Measurements from ENCODE around the gene LMBR1L.
"Not testable (repeated sequence)": the region's sequence is repeated elsewhere in the genome, so short reads cannot be mapped to it uniquely, and the experiment has no call there.

Gene LMBR1L

DNA sequence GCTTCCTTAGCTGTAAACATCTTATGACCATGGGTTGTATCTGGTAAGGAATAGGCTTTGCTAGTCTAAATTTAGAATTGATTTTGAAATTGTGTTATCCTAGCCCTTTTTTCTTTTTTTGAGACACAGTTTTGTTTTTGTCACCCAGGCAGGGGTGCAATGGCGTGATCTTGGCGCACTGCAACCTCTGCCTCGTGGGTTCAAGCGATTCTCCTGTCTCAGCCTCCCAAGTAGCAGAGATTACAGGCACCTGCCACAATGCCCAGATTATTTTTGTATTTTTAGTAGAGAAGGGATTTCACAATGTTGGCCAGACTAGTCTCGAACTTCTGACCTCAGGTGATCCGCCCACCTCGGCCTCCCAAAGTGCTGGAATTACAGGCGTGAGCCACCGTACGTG is 22.9 kb upstream of the LMBR1L start:
- Histone ChIP-seq H3K9me3 (ENCODE audit: control insufficient read depth, low read length) (no peaks in the 10 kb centered on the region), H3K4me3 (ENCODE audit: insufficient read depth, low read depth, low read length) (no peak overlapping the region), H3K36me3 (ENCODE audit: control insufficient read depth, insufficient read depth, low read length) (peaks cover 12% of the 10 kb centered on the region), H3K27me3 (ENCODE audit: control insufficient read depth, insufficient read depth, low read length, poor library complexity, severe bottlenecking) (no peaks in the 10 kb centered on the region), H3K4me1 (ENCODE audit: control insufficient read depth, insufficient read depth, low read length) (peaks cover 6% of the 10 kb centered on the region), H3K27ac (ENCODE audit: insufficient read depth, low read depth, low read length, poor library complexity, severe bottlenecking) (no peak overlapping the region)
- WGBS, 2 experiments, result 94 to 95% methylated on average over 10 of the region's 10 CpGs

DNA sequence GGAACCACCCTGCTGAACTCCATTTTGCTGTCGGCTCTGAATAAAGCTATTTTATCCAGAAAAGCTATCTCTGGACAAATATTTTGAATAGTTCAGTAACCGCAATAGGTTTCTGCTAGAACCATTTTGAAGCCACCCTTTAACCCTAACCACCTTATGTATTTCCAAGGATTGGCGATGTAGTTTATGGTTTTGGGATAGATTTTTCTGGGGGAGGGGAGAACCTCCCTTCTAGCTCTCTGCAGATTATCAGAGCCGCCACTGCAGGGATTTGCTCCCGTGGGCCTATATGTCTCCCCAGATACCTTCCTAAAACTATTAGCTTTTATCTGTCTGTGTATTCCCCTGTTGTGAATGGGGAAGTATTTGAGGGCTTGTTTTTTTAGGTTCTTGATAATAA is 22.4 kb upstream of the LMBR1L start:
- H3K27me3 ChIP-seq (ENCODE audit: control insufficient read depth, insufficient read depth, low read length, poor library complexity, severe bottlenecking), result no peaks in the 10 kb centered on the region
- peaks cover 13% of the 10 kb centered on the region for H3K36me3 ChIP-seq (ENCODE audit: control insufficient read depth, insufficient read depth, low read length)
- H3K27ac ChIP-seq (ENCODE audit: insufficient read depth, low read depth, low read length, poor library complexity, severe bottlenecking), result no peak overlapping the region
- WGBS, 2 experiments, result 90 to 95% methylated on average over 2 to 5 of the region's 5 CpGs
- peaks cover 6% of the 10 kb centered on the region for H3K4me1 ChIP-seq (ENCODE audit: control insufficient read depth, insufficient read depth, low read length)
- no peaks in the 10 kb centered on the region for H3K9me3 ChIP-seq (ENCODE audit: control insufficient read depth, low read length)
- H3K4me3 ChIP-seq (ENCODE audit: insufficient read depth, low read depth, low read length), result no peak overlapping the region

DNA sequence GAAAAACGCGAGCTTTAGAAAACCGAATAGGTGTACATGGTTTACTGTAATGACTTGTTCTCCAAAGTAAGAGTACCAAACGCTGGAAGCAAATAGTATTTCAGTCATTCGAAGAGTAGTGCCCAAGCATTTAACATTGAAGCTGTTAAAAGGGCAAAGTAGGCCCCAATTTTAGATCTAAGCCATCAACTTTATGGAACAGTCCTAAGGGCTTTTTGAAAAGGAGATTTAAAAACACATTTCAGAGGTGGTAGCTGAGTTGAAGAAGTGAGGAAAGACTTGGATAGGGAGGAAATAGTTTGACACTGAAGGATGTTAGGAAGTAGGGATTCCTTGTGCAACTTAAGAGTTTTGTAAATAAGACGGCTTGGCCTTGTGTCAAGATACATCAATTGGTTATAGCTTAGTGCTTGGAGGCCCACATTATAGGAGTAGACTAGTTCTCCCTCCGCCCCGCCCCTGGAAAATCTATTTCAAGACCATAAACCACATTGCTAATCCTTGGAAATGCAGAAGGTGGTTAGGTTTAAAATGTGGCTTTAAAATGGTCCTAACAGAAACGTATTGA is 21.3 kb upstream of the LMBR1L start:
- whole genome bisulfite sequencing, 2 experiments, result 47 to 51% methylated on average over 8 to 9 of the region's 9 CpGs
- Histone ChIP-seq H3K9me3 (ENCODE audit: control insufficient read depth, low read length) (no peaks in the 10 kb centered on the region), H3K27ac (ENCODE audit: insufficient read depth, low read depth, low read length, poor library complexity, severe bottlenecking) (peak overlapping the region; percentile 50), H3K4me1 (ENCODE audit: control insufficient read depth, insufficient read depth, low read length) (peaks cover 6% of the 10 kb centered on the region), H3K27me3 (ENCODE audit: control insufficient read depth, insufficient read depth, low read length, poor library complexity, severe bottlenecking) (no peaks in the 10 kb centered on the region), H3K36me3 (ENCODE audit: control insufficient read depth, insufficient read depth, low read length) (peaks cover 23% of the 10 kb centered on the region), H3K4me3 (ENCODE audit: insufficient read depth, low read depth, low read length) (peak overlapping the region; percentile 98)

DNA sequence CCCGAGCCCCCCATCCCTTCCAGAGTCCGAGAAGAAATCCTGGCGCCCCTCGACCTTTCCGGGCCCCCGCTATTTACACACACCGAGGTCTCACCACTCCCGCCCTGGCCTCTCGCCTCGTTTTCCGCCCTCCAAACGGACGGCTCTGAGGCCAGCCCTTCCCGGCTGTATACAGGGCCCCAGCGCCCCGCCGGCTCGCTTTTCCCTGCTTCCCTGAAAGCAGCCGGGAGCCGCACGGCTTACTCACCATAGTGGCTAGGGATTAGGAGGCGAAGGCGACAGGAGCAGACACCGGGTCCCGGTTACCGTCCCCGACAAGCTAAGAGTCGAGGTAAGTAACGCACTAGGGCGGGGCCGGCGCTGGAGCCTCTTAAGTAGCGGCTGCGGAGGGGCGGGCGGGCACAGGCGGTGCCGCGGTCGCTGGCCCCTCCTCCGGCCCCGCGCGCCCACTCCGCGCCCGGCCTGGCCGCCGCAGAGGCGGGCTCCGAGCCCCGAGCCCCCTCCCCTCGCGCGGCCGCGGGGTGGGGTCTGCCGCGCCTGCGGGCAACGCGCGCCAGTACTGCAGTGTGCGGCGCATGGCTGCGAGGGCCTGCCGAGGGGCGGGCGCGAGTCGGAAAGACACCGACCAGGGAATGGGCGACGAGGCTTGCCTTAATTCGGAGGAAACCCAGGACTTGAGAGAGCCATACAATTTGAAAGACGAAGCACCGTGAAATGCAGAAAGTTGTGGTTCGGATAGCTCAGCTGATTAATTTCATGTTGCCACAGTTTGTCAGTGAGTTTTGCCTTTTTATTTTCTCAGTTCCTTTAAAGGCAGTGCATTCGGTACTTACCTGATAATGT is 20.6 kb upstream of the LMBR1L start, which contains the start of gene TUBA1B:
TSS of gene TUBA1B (minus strand) at position 345 of the 843 bp plus-strand sequence. CDS start at position 250, 95 bp downstream.
- Histone ChIP-seq H3K9me3 (ENCODE audit: control insufficient read depth, low read length) (no peaks in the 10 kb centered on the region), H3K36me3 (ENCODE audit: control insufficient read depth, insufficient read depth, low read length) (peaks cover 24% of the 10 kb centered on the region), H3K27ac (ENCODE audit: insufficient read depth, low read depth, low read length, poor library complexity, severe bottlenecking) (peak within 1 kb of the TSS; percentile 93), H3K27me3 (ENCODE audit: control insufficient read depth, insufficient read depth, low read length, poor library complexity, severe bottlenecking) (no peaks in the 10 kb centered on the region), H3K4me3 (ENCODE audit: insufficient read depth, low read depth, low read length) (peak within 1 kb of the TSS; percentile 98), H3K4me1 (ENCODE audit: control insufficient read depth, insufficient read depth, low read length) (peaks cover 6% of the 10 kb centered on the region)
- WGBS, 2 experiments, result 1% methylated on average over 79 of the region's 79 CpGs

DNA sequence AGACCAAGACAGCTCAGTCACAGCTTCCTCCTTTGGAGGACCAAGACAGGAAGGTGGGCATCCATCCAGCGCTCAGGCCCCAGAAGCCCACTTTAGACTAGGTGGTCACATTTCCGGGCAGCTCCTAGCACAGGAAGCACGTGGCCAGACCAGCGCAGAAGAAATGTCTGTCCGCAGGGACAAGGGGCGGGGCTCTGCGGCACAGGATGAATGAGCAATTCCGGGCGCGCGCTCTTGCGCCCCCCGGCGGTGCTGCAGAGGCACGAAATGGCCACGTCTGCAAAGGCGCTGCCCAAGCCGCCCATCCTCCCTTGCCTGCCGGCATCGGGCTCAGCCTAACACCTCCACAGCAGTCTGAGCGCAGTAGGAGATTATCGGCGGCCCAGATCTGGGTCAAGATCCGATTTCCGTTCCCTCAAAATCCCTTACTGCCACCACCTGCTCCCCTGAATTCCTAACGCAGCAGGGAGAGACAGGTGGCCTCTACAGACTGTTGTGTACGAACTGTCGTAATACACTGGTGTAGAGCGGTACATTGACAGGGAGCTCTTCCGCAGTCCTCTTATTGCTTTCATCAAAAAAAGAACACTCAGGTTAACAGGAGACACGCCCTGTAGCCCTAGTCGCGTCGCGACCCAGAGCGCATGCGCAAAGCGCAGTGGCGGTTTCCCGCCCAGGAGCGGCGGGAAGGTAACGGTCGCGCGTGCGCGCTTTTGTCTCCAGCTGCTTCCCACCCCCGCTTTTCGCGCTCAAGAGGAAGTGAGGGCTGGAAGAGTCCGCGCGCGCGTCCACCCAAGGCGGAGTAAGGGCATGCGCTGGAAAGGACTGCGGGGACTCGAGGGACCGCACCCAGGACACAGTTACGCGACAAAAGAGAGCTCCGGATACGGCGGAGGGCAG is 19.8 kb upstream of the LMBR1L start:
- no peaks in the 10 kb centered on the region for H3K27me3 ChIP-seq (ENCODE audit: control insufficient read depth, insufficient read depth, low read length, poor library complexity, severe bottlenecking)
- H3K4me1 ChIP-seq (ENCODE audit: control insufficient read depth, insufficient read depth, low read length), result peaks cover 6% of the 10 kb centered on the region
- H3K27ac ChIP-seq (ENCODE audit: insufficient read depth, low read depth, low read length, poor library complexity, severe bottlenecking), result peak overlapping the region; percentile 93
- no peaks in the 10 kb centered on the region for H3K9me3 ChIP-seq (ENCODE audit: control insufficient read depth, low read length)
- peaks cover 24% of the 10 kb centered on the region for H3K36me3 ChIP-seq (ENCODE audit: control insufficient read depth, insufficient read depth, low read length)
- H3K4me3 ChIP-seq (ENCODE audit: insufficient read depth, low read depth, low read length), result peak overlapping the region; percentile 98
- 0% methylated on average over 66 of the region's 66 CpGs for WGBS, 2 experiments

DNA sequence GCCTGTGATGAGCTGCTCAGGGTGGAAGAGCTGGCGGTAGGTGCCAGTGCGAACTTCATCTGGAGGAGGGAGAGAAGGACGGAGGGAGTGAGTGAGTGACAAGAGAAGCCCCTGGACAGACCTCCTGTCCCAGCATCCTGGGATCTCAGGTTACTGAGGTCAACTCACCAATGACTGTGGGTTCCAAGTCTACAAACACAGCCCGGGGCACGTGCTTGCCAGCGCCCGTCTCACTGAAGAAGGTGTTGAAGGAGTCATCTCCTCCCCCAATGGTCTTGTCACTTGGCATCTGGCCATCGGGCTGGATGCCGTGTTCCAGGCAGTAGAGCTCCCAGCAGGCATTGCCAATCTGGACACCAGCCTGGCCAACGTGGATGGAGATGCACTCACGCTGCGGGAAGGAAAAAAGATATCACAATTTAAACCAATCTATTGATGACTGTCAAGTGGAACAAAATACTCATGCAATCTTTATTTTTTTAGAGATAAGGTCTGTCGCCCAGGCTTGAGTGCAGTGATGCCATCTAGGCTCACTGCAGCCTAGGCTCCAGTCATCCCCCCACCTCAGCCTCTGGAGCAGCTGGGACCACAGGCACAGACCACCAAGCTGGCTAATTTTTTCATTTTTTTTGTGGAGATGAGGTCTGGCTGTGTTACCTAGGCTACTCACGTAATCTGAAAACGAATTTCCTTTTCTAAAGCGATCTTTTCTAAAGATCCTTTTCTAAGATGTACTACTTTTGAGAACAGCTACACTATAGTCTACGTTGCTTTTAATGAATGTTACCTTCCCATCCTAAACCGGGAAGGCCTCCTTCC is 18.9 kb upstream of the LMBR1L start:
- no peaks in the 10 kb centered on the region for H3K9me3 ChIP-seq (ENCODE audit: control insufficient read depth, low read length)
- 79 to 81% methylated on average over 17 to 18 of the region's 18 CpGs for WGBS, 2 experiments
- peak overlapping the region; percentile 82 for H3K27ac ChIP-seq (ENCODE audit: insufficient read depth, low read depth, low read length, poor library complexity, severe bottlenecking)
- peaks cover 24% of the 10 kb centered on the region for H3K36me3 ChIP-seq (ENCODE audit: control insufficient read depth, insufficient read depth, low read length)
- peak overlapping the region; percentile 98 for H3K4me3 ChIP-seq (ENCODE audit: insufficient read depth, low read depth, low read length)
- no peaks in the 10 kb centered on the region for H3K27me3 ChIP-seq (ENCODE audit: control insufficient read depth, insufficient read depth, low read length, poor library complexity, severe bottlenecking)
- H3K4me1 ChIP-seq (ENCODE audit: control insufficient read depth, insufficient read depth, low read length), result peaks cover 6% of the 10 kb centered on the region

DNA sequence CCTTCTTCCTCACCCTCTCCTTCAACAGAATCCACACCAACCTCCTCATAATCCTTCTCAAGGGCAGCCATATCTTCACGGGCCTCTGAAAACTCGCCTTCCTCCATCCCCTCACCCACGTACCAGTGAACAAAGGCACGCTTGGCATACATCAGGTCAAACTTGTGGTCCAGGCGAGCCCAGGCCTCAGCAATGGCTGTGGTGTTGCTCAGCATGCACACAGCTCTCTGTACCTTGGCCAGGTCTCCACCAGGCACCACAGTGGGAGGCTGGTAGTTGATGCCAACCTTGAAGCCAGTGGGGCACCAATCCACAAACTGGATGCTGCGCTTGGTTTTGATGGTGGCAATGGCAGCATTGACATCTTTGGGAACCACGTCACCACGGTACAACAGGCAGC is 17.3 kb upstream of the LMBR1L start:
- not testable (repeated sequence) for H3K27me3 ChIP-seq (ENCODE audit: control insufficient read depth, insufficient read depth, low read length, poor library complexity, severe bottlenecking); H3K4me1 ChIP-seq (ENCODE audit: control insufficient read depth, insufficient read depth, low read length); H3K4me3 ChIP-seq (ENCODE audit: insufficient read depth, low read depth, low read length); H3K27ac ChIP-seq (ENCODE audit: insufficient read depth, low read depth, low read length, poor library complexity, severe bottlenecking); H3K9me3 ChIP-seq (ENCODE audit: control insufficient read depth, low read length)
- WGBS, 2 experiments, result 79 to 97% methylated on average over 1 to 3 of the region's 8 CpGs
- peaks cover 24% of the 10 kb centered on the region for H3K36me3 ChIP-seq (ENCODE audit: control insufficient read depth, insufficient read depth, low read length)

DNA sequence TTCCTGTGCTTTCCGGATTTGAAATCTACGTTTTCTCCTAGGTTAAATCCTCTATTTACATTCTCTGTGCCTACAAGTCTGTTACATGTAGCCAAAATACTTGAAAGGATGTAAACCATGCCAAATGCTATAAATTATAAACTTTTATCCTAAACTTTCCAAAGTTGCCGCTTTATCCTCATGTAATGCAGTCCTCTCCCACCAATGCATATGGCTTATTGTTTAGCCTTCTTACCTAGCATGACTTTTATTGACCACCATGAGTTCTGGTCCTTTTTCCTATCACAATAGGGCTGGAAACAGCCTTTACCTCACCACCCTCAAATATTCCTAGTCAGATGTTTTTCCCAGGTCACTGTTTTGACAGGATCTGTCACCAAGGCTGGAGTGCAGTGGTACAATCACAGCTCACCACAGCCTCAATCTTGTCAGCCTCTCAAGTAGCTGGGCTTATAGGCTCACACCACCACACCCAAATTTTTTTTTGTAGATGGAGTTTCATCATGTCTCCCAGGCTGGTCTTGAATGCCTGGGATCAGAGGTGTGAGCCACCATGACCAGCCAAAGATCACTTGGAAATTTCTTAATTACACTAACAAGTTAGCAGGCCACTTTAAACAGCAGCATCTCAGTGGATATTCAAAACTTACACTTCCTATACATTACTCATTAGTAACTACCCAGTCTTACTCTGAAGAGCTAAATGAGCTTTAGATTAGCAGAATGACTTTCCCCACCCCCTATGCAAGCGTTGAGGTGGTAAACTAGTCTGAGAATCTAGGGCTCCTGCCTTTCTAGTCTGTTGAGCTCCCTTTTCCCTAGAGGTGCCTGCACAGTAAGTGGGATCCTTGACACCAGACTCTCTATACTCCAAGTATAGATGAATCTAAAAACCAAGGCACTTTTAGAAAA is 16.5 kb upstream of the LMBR1L start:
- Histone ChIP-seq H3K27ac (ENCODE audit: insufficient read depth, low read depth, low read length, poor library complexity, severe bottlenecking) (peak overlapping the region; percentile 26), H3K36me3 (ENCODE audit: control insufficient read depth, insufficient read depth, low read length) (peaks cover 24% of the 10 kb centered on the region), H3K4me1 (ENCODE audit: control insufficient read depth, insufficient read depth, low read length) (peaks cover 6% of the 10 kb centered on the region), H3K27me3 (ENCODE audit: control insufficient read depth, insufficient read depth, low read length, poor library complexity, severe bottlenecking) (no peaks in the 10 kb centered on the region), H3K9me3 (ENCODE audit: control insufficient read depth, low read length) (no peaks in the 10 kb centered on the region), H3K4me3 (ENCODE audit: insufficient read depth, low read depth, low read length) (no peak overlapping the region)
- WGBS, 2 experiments, result 93 to 97% methylated on average over 4 of the region's 4 CpGs

All from ectodermal cell (in vitro differentiated cells).